ENCODE data around the gene FRMD8. TPM values are rescaled to one million over a fixed set of nuclear protein-coding genes. Genes with fewer than 3 reads are reported as not detected.

The FRMD8 gene
- total RNA-seq, 1 donor from 2014 or later = 53.3 TPM

GRCh38 chr11:65396769-65397745 is 10.6 kb downstream of the FRMD8 start:
- H3K36me3 ChIP-seq = peaks cover 0 to 87% of the 10 kb centered on the region in 2 donors
- H3K9me3 ChIP-seq = no peaks in the 10 kb centered on the region

GRCh38 chr11:65398362-65398910 is 12.0 kb downstream of the FRMD8 start:
- no peak for TF ChIP-seq POLR2AphosphoS5 (IDR thresholded peaks at IDR 0.05; ENCODE audit: insufficient read depth in 1 of 2, low read depth in 1 of 2)
- TF ChIP-seq POLR2A (IDR thresholded peaks at IDR 0.05) = no peak
- no peak for TF ChIP-seq CTCF (IDR thresholded peaks at IDR 0.05)
- no peak overlapping the region for H3K27ac ChIP-seq
- H3K4me3 ChIP-seq = no peak overlapping the region
- DNase-seq (ENCODE audit: extremely low spot score in 2 of 2) = no peak
- intact Hi-C loops (cut with DNase I) = no loop called here
- H3K4me1 ChIP-seq = no peaks in the 10 kb centered on the region
- peaks cover 0 to 89% of the 10 kb centered on the region in 2 donors for H3K36me3 ChIP-seq
- H3K9me3 ChIP-seq = no peaks in the 10 kb centered on the region
- no peaks in the 10 kb centered on the region for H3K27me3 ChIP-seq

More at GRCh38 chr11:65396769-65397745, 10.6 kb downstream of the FRMD8 start:
- intact Hi-C loops (cut with DNase I) = no loop called here
- Histone ChIP-seq H3K4me1 (peaks cover 5% of the 10 kb centered on the region), H3K27me3 (no peaks in the 10 kb centered on the region), H3K4me3 (no peak overlapping the region), H3K27ac (no peak overlapping the region)
- TF ChIP-seq POLR2AphosphoS5 (IDR thresholded peaks at IDR 0.05; ENCODE audit: insufficient read depth in 1 of 2, low read depth in 1 of 2) (no peak), POLR2A (IDR thresholded peaks at IDR 0.05) (no peak), CTCF (IDR thresholded peaks at IDR 0.05) (no peak)
- no peak for DNase-seq (ENCODE audit: extremely low spot score in 2 of 2)

- Histone ChIP-seq H3K27ac (no peak overlapping the region), H3K27me3 (no peaks in the 10 kb centered on the region), H3K4me3 (no peak overlapping the region), H3K36me3 (peaks cover 0 to 81% of the 10 kb centered on the region in 2 donors), H3K4me1 (no peaks in the 10 kb centered on the region), H3K9me3 (no peaks in the 10 kb centered on the region)
- TF ChIP-seq CTCF (IDR thresholded peaks at IDR 0.05) (no peak), POLR2A (IDR thresholded peaks at IDR 0.05) (no peak), POLR2AphosphoS5 (IDR thresholded peaks at IDR 0.05; ENCODE audit: insufficient read depth in 1 of 2, low read depth in 1 of 2) (no peak)
- intact Hi-C loops (cut with DNase I) = no loop called here
- no peak for DNase-seq (ENCODE audit: extremely low spot score in 2 of 2)
These were observed 12.8 kb downstream of the FRMD8 start for GRCh38 chr11:65399249-65399648.

GRCh38 chr11:65399845-65400244 is 13.4 kb downstream of the FRMD8 start:
- Histone ChIP-seq H3K4me3 (no peak overlapping the region), H3K4me1 (no peaks in the 10 kb centered on the region), H3K9me3 (no peaks in the 10 kb centered on the region), H3K36me3 (peaks cover 0 to 81% of the 10 kb centered on the region in 2 donors), H3K27ac (no peak overlapping the region), H3K27me3 (no peaks in the 10 kb centered on the region)
- DNase-seq (ENCODE audit: extremely low spot score in 2 of 2) = no peak
- intact Hi-C loops (cut with DNase I) = no loop called here
- TF ChIP-seq POLR2A (IDR thresholded peaks at IDR 0.05) (no peak), POLR2AphosphoS5 (IDR thresholded peaks at IDR 0.05; ENCODE audit: insufficient read depth in 1 of 2, low read depth in 1 of 2) (no peak), CTCF (IDR thresholded peaks at IDR 0.05) (no peak)
